Mammary epithelial cell (primary cell): Measurements from ENCODE around the gene PCDHA3.

Experiments used
- EZH2 ChIP-seq: IDR thresholded peaks from 2 replicates; pipeline ENCODE4 v1.6.1; 2012; ENCODE audit warnings: low read length, inconsistent platforms, borderline replicate concordance
- TF ChIP-seq, protein P1 (sequence below), 2 donors: IDR thresholded peaks in 1 of 2; conservative IDR thresholded peaks in 1 of 2; 2 replicates each; pipeline ENCODE4 v1.5.1; 2011 to 2012; ENCODE audit warnings: inconsistent platforms in 2 of 2, low read length in 2 of 2, mild to moderate bottlenecking in 2 of 2, control low read depth in 1 of 2, low read depth in 1 of 2; ENCODE audit not compliant: insufficient read depth in 1 of 2; ENCODE audit errors: extremely low read depth in 1 of 2

DNA sequence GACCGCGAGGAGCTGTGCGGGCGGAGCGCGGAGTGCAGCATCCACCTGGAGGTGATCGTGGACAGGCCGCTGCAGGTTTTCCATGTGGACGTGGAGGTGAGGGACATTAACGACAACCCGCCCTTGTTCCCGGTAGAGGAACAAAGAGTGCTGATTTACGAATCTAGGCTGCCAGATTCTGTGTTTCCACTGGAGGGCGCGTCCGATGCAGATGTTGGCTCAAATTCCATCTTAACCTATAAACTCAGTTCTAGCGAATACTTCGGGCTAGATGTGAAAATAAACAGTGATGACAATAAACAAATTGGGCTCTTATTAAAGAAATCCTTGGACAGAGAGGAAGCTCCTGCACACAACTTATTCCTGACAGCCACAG, 27.5 kb downstream of the PCDHA3 start:
- TF ChIP-seq EZH2 = no peak
- TF ChIP-seq, protein P1, sequence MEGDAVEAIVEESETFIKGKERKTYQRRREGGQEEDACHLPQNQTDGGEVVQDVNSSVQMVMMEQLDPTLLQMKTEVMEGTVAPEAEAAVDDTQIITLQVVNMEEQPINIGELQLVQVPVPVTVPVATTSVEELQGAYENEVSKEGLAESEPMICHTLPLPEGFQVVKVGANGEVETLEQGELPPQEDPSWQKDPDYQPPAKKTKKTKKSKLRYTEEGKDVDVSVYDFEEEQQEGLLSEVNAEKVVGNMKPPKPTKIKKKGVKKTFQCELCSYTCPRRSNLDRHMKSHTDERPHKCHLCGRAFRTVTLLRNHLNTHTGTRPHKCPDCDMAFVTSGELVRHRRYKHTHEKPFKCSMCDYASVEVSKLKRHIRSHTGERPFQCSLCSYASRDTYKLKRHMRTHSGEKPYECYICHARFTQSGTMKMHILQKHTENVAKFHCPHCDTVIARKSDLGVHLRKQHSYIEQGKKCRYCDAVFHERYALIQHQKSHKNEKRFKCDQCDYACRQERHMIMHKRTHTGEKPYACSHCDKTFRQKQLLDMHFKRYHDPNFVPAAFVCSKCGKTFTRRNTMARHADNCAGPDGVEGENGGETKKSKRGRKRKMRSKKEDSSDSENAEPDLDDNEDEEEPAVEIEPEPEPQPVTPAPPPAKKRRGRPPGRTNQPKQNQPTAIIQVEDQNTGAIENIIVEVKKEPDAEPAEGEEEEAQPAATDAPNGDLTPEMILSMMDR (conservative IDR thresholded peaks at IDR 0.05 in 1 of 2, IDR thresholded peaks at IDR 0.05 in 1 of 2; ENCODE audit: extremely low read depth in 1 of 2, insufficient read depth in 1 of 2, low read depth in 1 of 2, low read length in 2 of 2) = no peak
